ENCODE data around the gene OLFM3.

DNA sequence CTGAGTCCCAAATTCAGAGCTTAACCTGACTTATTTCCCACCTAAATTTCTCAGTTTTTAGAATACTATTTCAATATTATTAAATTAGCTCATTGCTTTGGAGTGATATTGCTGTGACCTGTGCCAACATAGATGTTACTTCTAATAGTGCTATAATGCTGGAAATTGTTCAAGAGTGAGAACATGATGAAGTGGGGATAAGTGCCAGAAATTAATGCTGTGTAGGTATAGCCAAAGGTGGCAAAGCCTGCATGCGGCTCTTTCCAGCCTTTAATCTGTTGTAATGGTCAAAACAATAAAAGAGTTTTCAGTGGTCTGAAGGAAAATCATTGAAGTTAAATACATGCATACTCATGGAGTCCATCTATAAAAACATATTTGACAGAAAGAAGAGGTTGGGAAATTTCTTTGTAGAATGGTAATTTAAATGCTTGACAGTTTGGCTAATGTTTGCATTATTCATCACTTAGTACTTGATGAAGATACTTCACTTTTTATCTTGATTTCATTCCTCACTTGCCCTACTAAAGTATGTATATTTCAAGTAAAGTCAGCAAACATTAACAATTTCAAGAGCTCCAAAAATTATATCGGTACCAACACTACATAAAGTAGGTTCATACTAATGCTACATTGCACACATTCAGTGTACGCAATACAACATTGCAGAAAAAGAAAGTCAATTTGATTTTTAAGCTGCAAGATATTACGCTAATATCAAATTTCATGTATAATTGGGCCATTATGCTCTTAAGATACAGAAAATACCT is 82.1 kb downstream of the OLFM3 start:
- TF ChIP-seq, protein P1, sequence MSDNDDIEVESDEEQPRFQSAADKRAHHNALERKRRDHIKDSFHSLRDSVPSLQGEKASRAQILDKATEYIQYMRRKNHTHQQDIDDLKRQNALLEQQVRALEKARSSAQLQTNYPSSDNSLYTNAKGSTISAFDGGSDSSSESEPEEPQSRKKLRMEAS (IDR thresholded peaks at IDR 0.05; ENCODE audit: low read depth, low read length) = no peak
- TF ChIP-seq POLR2A (IDR thresholded peaks at IDR 0.05; ENCODE audit: extremely low read depth, insufficient read length) = no peak
